Measurements from ENCODE around the gene CSNK2A2. TPM values are rescaled to one million over a fixed set of nuclear protein-coding genes. Genes with fewer than 3 reads are reported as not detected.

The CSNK2A2 gene
- total RNA-seq, 2 experiments from 2014 or later, result 57.8 to 72.5 TPM

GRCh38 chr16:58212824-58213655, 15.1 kb upstream of the CSNK2A2 start:
- no peak for ATAC-seq
- CTCF ChIA-PET, result no interaction called here

DNA sequence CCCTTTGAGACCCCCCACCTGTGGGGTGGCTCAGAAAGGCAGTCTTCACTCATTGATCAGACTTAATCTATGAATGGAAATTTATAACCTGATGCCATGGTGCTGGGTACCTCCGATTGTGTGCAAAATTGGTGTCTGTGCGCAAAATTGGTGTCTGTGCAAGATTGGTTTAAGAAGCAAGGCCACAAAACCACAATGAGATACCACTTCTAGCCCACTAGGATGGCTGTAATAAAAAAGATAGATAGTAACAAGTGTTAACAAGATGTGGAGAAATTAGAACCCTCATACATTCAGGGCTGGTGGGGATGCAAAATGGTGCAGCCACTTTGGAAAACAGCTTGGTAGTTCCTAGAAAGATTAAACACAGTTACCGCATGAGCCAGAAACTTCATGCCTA, 13.9 kb upstream of the CSNK2A2 start:
- no peak for ATAC-seq
- H3K36me3 Mint-ChIP-seq, result no peaks in the 10 kb centered on the region
- H3K27me3 Mint-ChIP-seq, result peaks cover 39% of the 10 kb centered on the region
- H3K4me3 Mint-ChIP-seq, result no peak overlapping the region
- no peak overlapping the region for H3K27ac Mint-ChIP-seq
- DNase-seq, result no peak
- CTCF ChIA-PET, result no interaction called here
- no peaks in the 10 kb centered on the region for H3K4me1 Mint-ChIP-seq
- no peaks in the 10 kb centered on the region for H3K9me3 Mint-ChIP-seq (ENCODE audit: low read depth)

More at GRCh38 chr16:58212824-58213655, 15.1 kb upstream of the CSNK2A2 start:
- no peak overlapping the region for H3K27ac Mint-ChIP-seq
- H3K4me3 Mint-ChIP-seq, result no peak overlapping the region
- no peaks in the 10 kb centered on the region for H3K9me3 Mint-ChIP-seq (ENCODE audit: low read depth)
- no peaks in the 10 kb centered on the region for H3K36me3 Mint-ChIP-seq
- DNase-seq, result no peak
- H3K27me3 Mint-ChIP-seq, result peaks cover 40% of the 10 kb centered on the region
- H3K4me1 Mint-ChIP-seq, result no peaks in the 10 kb centered on the region

DNA sequence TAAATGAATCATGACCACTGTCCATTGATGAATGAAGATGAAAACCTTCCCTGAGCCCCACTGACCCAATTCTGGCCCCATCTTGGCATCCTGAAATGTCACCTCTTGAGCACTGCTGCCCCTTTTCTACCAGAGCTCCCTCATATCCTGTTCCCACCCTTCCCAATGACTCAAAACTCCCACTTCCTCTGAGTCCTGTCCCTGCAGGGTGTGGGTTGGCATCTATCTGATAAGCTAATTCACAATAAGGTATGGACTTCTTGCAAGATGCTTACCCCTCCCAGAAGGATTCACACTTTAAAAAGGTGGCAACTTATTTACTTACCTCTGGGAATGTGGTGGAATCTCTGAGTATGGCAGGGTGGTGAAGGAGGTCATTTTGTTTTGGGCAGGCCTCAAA, 13.3 kb upstream of the CSNK2A2 start:
- no peaks in the 10 kb centered on the region for H3K9me3 Mint-ChIP-seq (ENCODE audit: low read depth)
- H3K27ac Mint-ChIP-seq, result no peak overlapping the region
- H3K4me3 Mint-ChIP-seq, result no peak overlapping the region
- ATAC-seq, result no peak
- H3K36me3 Mint-ChIP-seq, result no peaks in the 10 kb centered on the region
- H3K27me3 Mint-ChIP-seq, result peaks cover 37% of the 10 kb centered on the region
- CTCF ChIA-PET, result no interaction called here
- no peak for DNase-seq
- H3K4me1 Mint-ChIP-seq, result peaks cover 3% of the 10 kb centered on the region

GRCh38 chr16:58205276-58206036, 7.5 kb upstream of the CSNK2A2 start:
- Mint-ChIP-seq H3K36me3 (no peaks in the 10 kb centered on the region), H3K27ac (no peak overlapping the region), H3K4me1 (peaks cover 3% of the 10 kb centered on the region), H3K4me3 (no peak overlapping the region), H3K27me3 (peaks cover 35% of the 10 kb centered on the region), H3K9me3 (ENCODE audit: low read depth) (no peaks in the 10 kb centered on the region)
- CTCF ChIA-PET, result interaction anchor here (1.6 kb wide), 1 partner anchor 12 kb away, joined by 4 read pairs; no protein-coding TSS in a partner anchor
- no peak for ATAC-seq
- DNase-seq, result no peak

DNA sequence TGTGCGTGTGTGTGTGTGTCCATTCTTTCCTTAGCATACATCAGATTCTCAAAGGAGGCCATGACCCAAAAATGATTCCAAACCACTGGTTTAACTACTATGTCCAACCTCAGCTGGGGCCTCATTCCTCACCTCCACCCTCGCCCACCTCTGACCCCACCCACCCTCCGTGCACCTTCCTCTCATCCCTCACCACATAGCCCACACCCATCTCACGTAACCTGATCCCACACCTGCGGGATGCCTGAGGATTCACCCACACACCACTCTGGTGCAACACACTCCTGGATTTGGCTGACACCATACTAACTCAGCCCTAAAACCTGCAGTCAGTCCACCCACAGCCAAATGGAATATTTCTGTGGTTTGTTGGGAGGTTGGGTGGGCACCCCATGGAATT, 3.3 kb upstream of the CSNK2A2 start:
- H3K27me3 Mint-ChIP-seq, result peaks cover 36% of the 10 kb centered on the region
- peaks cover 2% of the 10 kb centered on the region for H3K36me3 Mint-ChIP-seq
- no peak overlapping the region for H3K4me3 Mint-ChIP-seq
- no peak for ATAC-seq
- CTCF ChIA-PET, result interaction anchor here (1.3 kb wide), 1 partner anchor 104 kb away, joined by 3 read pairs; no protein-coding TSS in a partner anchor
- DNase-seq, result no peak
- no peak overlapping the region for H3K27ac Mint-ChIP-seq
- H3K9me3 Mint-ChIP-seq (ENCODE audit: low read depth), result no peaks in the 10 kb centered on the region
- H3K4me1 Mint-ChIP-seq, result peaks cover 12% of the 10 kb centered on the region

GRCh38 chr16:58200004-58200797, 2.3 kb upstream of the CSNK2A2 start:
- DNase-seq (no peak), ATAC-seq (no peak)
- H3K4me3 Mint-ChIP-seq, result no peak overlapping the region
- H3K27ac Mint-ChIP-seq, result no peak overlapping the region
- H3K4me1 Mint-ChIP-seq, result peaks cover 21% of the 10 kb centered on the region
- H3K9me3 Mint-ChIP-seq (ENCODE audit: low read depth), result no peaks in the 10 kb centered on the region
- CTCF ChIA-PET, result interaction anchor here (1.3 kb wide), 1 partner anchor 103 kb away, joined by 3 read pairs; no protein-coding TSS in a partner anchor
- H3K36me3 Mint-ChIP-seq, result peaks cover 11% of the 10 kb centered on the region
- H3K27me3 Mint-ChIP-seq, result peaks cover 33% of the 10 kb centered on the region

GRCh38 chr16:58198803-58199411, 1.0 kb upstream of the CSNK2A2 start:
- H3K27me3 Mint-ChIP-seq, result peaks cover 27% of the 10 kb centered on the region
- peaks cover 19% of the 10 kb centered on the region for H3K36me3 Mint-ChIP-seq
- ATAC-seq (no peak), DNase-seq (no peak)
- peaks cover 28% of the 10 kb centered on the region for H3K4me1 Mint-ChIP-seq
- CTCF ChIA-PET, result interaction anchor here (1.0 to 1.3 kb wide), 5 partner anchors 29 to 454 kb away, joined by 3 to 4 read pairs (median 3); a partner anchor contains a TSS
- H3K9me3 Mint-ChIP-seq (ENCODE audit: low read depth), result no peaks in the 10 kb centered on the region
- H3K27ac Mint-ChIP-seq, result no peak overlapping the region
- H3K4me3 Mint-ChIP-seq, result peak overlapping the region; percentile 57

GRCh38 chr16:58197314-58198012, 443 bp downstream of the CSNK2A2 start:
- H3K4me1 Mint-ChIP-seq, result peaks cover 33% of the 10 kb centered on the region
- H3K36me3 Mint-ChIP-seq, result peaks cover 28% of the 10 kb centered on the region
- H3K9me3 Mint-ChIP-seq (ENCODE audit: low read depth), result no peaks in the 10 kb centered on the region
- H3K27me3 Mint-ChIP-seq, result peaks cover 23% of the 10 kb centered on the region
- H3K27ac Mint-ChIP-seq, result peak overlapping the region; percentile 48
- H3K4me3 Mint-ChIP-seq, result peak overlapping the region; percentile 80
- no peak for DNase-seq
- peak; percentile 54 for ATAC-seq
- CTCF ChIA-PET, result interaction anchor here (0.5 to 2.9 kb wide), 4 partner anchors 10 to 346 kb away, joined by 3 to 9 read pairs (median 6); partner anchors contain the start of gene CFAP20

GRCh38 chr16:58196898-58197313, 1.0 kb downstream of the CSNK2A2 start:
- H3K36me3 Mint-ChIP-seq, result peaks cover 31% of the 10 kb centered on the region
- peak overlapping the region; percentile 48 for H3K27ac Mint-ChIP-seq
- no peak for ATAC-seq
- no peak for DNase-seq
- peaks cover 18% of the 10 kb centered on the region for H3K27me3 Mint-ChIP-seq
- peaks cover 37% of the 10 kb centered on the region for H3K4me1 Mint-ChIP-seq
- no peaks in the 10 kb centered on the region for H3K9me3 Mint-ChIP-seq (ENCODE audit: low read depth)
- H3K4me3 Mint-ChIP-seq, result peak overlapping the region; percentile 80
- CTCF ChIA-PET, result interaction anchor here (0.5 to 2.9 kb wide), 4 partner anchors 9 to 347 kb away, joined by 3 to 9 read pairs (median 6); partner anchors contain the start of gene CFAP20

GRCh38 chr16:58195771-58196170, 2.1 kb downstream of the CSNK2A2 start:
- Mint-ChIP-seq H3K4me3 (peak overlapping the region; percentile 54), H3K27ac (no peak overlapping the region), H3K4me1 (peaks cover 44% of the 10 kb centered on the region), H3K36me3 (peaks cover 39% of the 10 kb centered on the region), H3K9me3 (ENCODE audit: low read depth) (no peaks in the 10 kb centered on the region), H3K27me3 (peaks cover 11% of the 10 kb centered on the region)
- no peak for ATAC-seq
- no peak for DNase-seq
- CTCF ChIA-PET, result interaction anchor here (1.2 to 2.9 kb wide), 3 partner anchors 18 to 170 kb away, joined by 3 to 9 read pairs (median 9); partner anchors contain the start of genes CFAP20 and MMP15

- DNase-seq (no peak), ATAC-seq (no peak)
- CTCF ChIA-PET, result interaction anchor here (1.2 to 2.9 kb wide), 2 partner anchors 18 to 169 kb away, joined by 3 to 9 read pairs; partner anchors contain the start of gene MMP15
- Mint-ChIP-seq H3K36me3 (peaks cover 43% of the 10 kb centered on the region), H3K9me3 (ENCODE audit: low read depth) (no peaks in the 10 kb centered on the region), H3K4me1 (peaks cover 44% of the 10 kb centered on the region), H3K27ac (no peak overlapping the region), H3K27me3 (peaks cover 8% of the 10 kb centered on the region), H3K4me3 (no peak overlapping the region)
Measured at GRCh38 chr16:58195344-58195743, 2.6 kb downstream of the CSNK2A2 start.

- CTCF ChIA-PET, result interaction anchor here (1.2 to 2.9 kb wide), 2 partner anchors 17 to 169 kb away, joined by 3 to 9 read pairs; partner anchors contain the start of gene MMP15
- Mint-ChIP-seq H3K27ac (no peak overlapping the region), H3K36me3 (peaks cover 47% of the 10 kb centered on the region), H3K27me3 (peaks cover 3% of the 10 kb centered on the region), H3K4me1 (peaks cover 44% of the 10 kb centered on the region), H3K4me3 (no peak overlapping the region), H3K9me3 (ENCODE audit: low read depth) (no peaks in the 10 kb centered on the region)
- ATAC-seq, result no peak
- no peak for DNase-seq
Measured at GRCh38 chr16:58194790-58195189, 3.1 kb downstream of the CSNK2A2 start.
